Pancreas (tissue), 10 donors: ENCODE data around the gene ANKRD22. TPM values are rescaled to one million over a fixed set of nuclear protein-coding genes. Genes with fewer than 3 reads are reported as not detected.

Experiments used
- ATAC-seq, 4 donors: fragments of 200-7000 bp; cut with Tn5 transposase; one replicate each; pipeline versions ENCODE4 v1.8.0 to v1.9.1; 2020; ENCODE audit warnings: mild to moderate bottlenecking in 4 of 4, moderate library complexity in 4 of 4
- DNase-seq, 6 donors: peaks; one replicate each; pipeline ENCODE4 v3.0.0-alpha.2; 2020
- FAIRE-seq: peaks from 2 replicates; lab custom pipeline; 2012; peaks lifted over from hg19 to GRCh38; lab: Jason Lieb, UNC
- H3K27ac ChIP-seq, 4 donors: fragments of 200-600 bp; sonication (generic); 1 replicate in 3 of 4; 2 replicates in 1 of 4; pipeline versions ENCODE4 v1.5.0 to v1.8.0; 2020
- H3K27me3 ChIP-seq, 4 donors: fragments of 200-600 bp; one replicate each; pipeline ENCODE4 v1.8.0; 2021
- H3K36me3 ChIP-seq, 3 donors: fragments of 200-600 bp; sonication (generic) in 1 of 3; one replicate each; pipeline versions ENCODE4 v1.5.0 to v1.8.0; 2020 to 2021
- H3K4me1 ChIP-seq, 3 donors: fragments of 200-600 bp; one replicate each; pipeline ENCODE4 v1.8.0; 2021
- H3K4me3 ChIP-seq, 4 donors: fragments of 200-600 bp; sonication (generic) in 2 of 4; one replicate each; pipeline versions ENCODE4 v1.5.0 to v1.8.0; 2020 to 2021
- H3K9me3 ChIP-seq, 4 donors: fragments of 200-600 bp; one replicate each; pipeline ENCODE4 v1.8.0; 2021
- WGBS, 2 donors: extraction: QIAGEN DNeasy Blood & Tissue Kit; methylation state at CpG; one replicate each; pipeline ENCODE4 v1.1.7; 2013; 5-methylcytosine and 5-hydroxymethylcytosine counted together
- intact Hi-C, 3 donors: fragments of 100-400 bp; cut with DNase I; formaldehyde crosslinking; loops; one replicate each; pipeline versions ENCODE4 v1.11.1 to v1.14.2; 2022
- polyA plus RNA-seq, 2 donors: library from polyadenylated mRNA; stranded (reverse); fragments of 200-250 nt; gene quantifications; one replicate each; pipeline ENCODE4 v1.2.3, GENCODE V29; 2013
- total RNA-seq, 6 donors: library from RNA; stranded (reverse); fragmentation: NEBNext Ultra II Directional in 4 of 6; extraction: Animal tissue kit (Norgen Biotek cat#: 25700) in 4 of 6; gene quantifications; one replicate each; pipeline versions ENCODE4 v1.2.1 to v1.2.4, GENCODE V29; 2021 to 2023
- TF ChIP-seq, protein P1 (sequence below), 4 donors: fragments of 200-600 bp; sonication (generic) in 3 of 4; IDR thresholded peaks; one replicate each; pipeline versions ENCODE4 v1.5.0 to v1.8.0; 2021; ENCODE audit warnings: antibody characterized with exemption in 4 of 4
- donor health status: healthy with polysubstance abuse.
- donor health status: DM: no; HTN: no; CAD: no; lungs with moderate emphysema.
- donor health status: DM: no; HTN: no; CAD: no.
- donor health status: control.
- donor health status: control.
- donor health status: Bipolar disorder and iron deficiency.
- donor health status: DM: yes; HTN: yes; CAD: no.
- donor health status: DM: no; HTN: no; CAD: no.
- donor health status: DM: no; HTN: no; CAD: no.
- donor health status: DM: yes; HTN: yes; CAD: no.

ANKRD22 gene
- total and polyA plus RNA-seq, 8 donors: 2.3 to 17.4 (median 4.0) TPM

DNA sequence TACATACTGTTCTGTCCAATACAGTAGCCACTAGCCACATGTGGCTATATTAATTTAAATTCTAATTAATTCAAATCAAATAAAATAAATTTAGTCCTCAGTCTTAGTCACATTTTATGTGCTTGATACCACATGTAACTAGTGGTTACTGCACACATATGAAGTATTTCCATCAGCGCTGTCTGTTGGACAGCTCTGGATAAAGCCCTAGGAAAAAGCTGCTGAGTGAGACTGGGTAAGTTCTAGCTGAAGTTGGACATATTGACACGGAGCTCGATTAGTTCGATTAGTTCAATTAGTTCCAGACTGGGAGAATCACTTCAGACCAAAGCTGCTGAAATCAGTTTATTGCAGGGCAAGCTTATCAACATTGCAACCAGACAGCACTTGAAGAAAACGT is 64.2 kb downstream of the ANKRD22 start:
- Histone ChIP-seq H3K27me3 (no peaks in the 10 kb centered on the region), H3K4me1 (no peaks in the 10 kb centered on the region), H3K4me3 (no peak overlapping the region), H3K36me3 (no peaks in the 10 kb centered on the region), H3K9me3 (no peaks in the 10 kb centered on the region), H3K27ac (no peak overlapping the region)
- no peak for ATAC-seq
- DNase-seq: no peak
- no peak for FAIRE-seq
- TF ChIP-seq, protein P1, sequence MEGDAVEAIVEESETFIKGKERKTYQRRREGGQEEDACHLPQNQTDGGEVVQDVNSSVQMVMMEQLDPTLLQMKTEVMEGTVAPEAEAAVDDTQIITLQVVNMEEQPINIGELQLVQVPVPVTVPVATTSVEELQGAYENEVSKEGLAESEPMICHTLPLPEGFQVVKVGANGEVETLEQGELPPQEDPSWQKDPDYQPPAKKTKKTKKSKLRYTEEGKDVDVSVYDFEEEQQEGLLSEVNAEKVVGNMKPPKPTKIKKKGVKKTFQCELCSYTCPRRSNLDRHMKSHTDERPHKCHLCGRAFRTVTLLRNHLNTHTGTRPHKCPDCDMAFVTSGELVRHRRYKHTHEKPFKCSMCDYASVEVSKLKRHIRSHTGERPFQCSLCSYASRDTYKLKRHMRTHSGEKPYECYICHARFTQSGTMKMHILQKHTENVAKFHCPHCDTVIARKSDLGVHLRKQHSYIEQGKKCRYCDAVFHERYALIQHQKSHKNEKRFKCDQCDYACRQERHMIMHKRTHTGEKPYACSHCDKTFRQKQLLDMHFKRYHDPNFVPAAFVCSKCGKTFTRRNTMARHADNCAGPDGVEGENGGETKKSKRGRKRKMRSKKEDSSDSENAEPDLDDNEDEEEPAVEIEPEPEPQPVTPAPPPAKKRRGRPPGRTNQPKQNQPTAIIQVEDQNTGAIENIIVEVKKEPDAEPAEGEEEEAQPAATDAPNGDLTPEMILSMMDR (IDR thresholded peaks at IDR 0.05): no peak
- WGBS, 2 donors: 71 to 77% methylated on average over 5 of the region's 5 CpGs
- intact Hi-C loops: no loop called here

DNA sequence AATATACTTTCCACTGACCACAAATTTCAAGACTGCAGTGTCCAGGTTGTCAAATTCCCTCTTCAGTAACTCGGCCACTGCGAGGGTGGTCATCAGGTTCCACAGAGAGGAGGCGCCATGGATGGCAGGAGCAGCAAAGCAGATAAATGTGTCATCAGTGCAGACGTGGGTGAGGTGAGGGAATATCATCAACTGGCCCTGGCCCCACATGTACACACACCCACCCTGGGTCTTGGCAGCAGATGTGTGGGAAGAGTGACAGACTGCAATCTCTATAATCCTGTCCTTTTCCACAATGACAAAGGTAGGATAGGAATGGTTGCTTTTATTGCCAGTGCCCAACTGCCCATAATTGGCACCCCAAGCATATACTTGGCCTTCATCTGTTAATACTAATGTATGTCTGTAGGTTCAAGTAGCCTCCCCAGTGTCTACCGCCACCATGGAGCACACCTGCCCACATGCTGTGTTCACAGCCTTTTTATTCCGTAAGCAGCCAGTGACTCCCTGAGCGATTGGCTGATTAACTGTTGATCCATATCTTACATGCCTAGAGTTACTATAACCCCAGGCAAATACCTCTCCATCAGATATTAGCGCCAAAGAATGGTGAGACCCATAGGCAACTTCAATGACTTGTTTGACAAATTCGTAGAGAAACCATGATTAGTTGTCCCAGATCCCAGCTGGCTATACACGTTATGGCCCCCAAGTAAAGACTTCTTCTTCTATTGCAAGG is 65.4 kb downstream of the ANKRD22 start:
- H3K9me3 ChIP-seq: no peaks in the 10 kb centered on the region
- no peak overlapping the region for H3K27ac ChIP-seq
- no peak overlapping the region for H3K4me3 ChIP-seq
- H3K27me3 ChIP-seq: no peaks in the 10 kb centered on the region
- FAIRE-seq (no peak), ATAC-seq (no peak), DNase-seq (no peak)
- H3K36me3 ChIP-seq: no peaks in the 10 kb centered on the region
- no peaks in the 10 kb centered on the region for H3K4me1 ChIP-seq
- 80 to 83% methylated on average over 10 of the region's 10 CpGs for WGBS, 2 donors
- TF ChIP-seq, protein P1 (IDR thresholded peaks at IDR 0.05): no peak
- intact Hi-C loops: no loop called here

DNA sequence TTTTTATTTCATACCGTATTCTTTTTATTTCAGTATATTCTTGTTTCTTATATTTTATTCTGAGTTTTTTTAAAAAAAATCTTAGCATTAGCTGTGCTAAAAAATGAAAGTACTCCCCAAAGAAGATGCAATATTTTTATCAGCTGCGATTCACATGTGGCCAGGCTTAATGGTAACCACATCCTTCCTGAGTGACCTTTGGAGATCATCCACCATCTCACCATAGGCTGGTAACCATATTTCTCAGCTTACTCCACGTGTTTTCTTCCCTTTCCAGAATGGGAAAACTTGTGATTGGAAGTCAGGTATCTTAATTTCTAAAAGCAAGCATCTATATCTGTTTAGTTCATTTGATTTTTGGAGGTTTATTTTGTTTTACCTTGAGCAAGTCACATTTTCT is 67.9 kb downstream of the ANKRD22 start:
- Histone ChIP-seq H3K27ac (no peak overlapping the region), H3K4me1 (no peaks in the 10 kb centered on the region), H3K36me3 (no peaks in the 10 kb centered on the region), H3K27me3 (no peaks in the 10 kb centered on the region), H3K4me3 (no peak overlapping the region), H3K9me3 (no peaks in the 10 kb centered on the region)
- TF ChIP-seq, protein P1 (IDR thresholded peaks at IDR 0.05): no peak
- intact Hi-C loops: no loop called here
- WGBS, 2 donors: 69 to 73% methylated on average over 3 of the region's 3 CpGs
- no peak for DNase-seq
- no peak for FAIRE-seq
- ATAC-seq: no peak

DNA sequence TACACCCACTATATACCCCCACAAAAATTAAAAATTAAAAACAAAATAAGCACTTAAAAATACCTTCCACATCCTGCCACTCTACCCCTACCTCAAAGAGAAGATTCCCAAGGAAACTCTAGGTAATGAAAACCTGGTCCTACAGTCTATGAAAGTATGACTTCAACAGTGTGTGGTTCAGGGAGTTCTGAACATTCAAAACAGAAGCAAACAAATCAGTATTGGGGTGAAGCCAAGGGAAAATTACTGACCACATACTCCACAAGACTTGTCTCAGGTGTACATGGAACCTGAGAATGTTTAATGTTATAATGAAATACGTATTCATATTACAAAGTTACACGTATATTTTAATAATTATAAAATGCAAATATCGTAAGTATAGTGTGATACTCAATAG is 69.4 kb downstream of the ANKRD22 start:
- H3K4me3 ChIP-seq: no peak overlapping the region
- intact Hi-C loops: no loop called here
- H3K4me1 ChIP-seq: no peaks in the 10 kb centered on the region
- ATAC-seq (no peak), FAIRE-seq (no peak), DNase-seq (no peak)
- H3K36me3 ChIP-seq: no peaks in the 10 kb centered on the region
- 82 to 90% methylated on average over 3 of the region's 3 CpGs for WGBS, 2 donors
- no peaks in the 10 kb centered on the region for H3K27me3 ChIP-seq
- no peaks in the 10 kb centered on the region for H3K9me3 ChIP-seq
- H3K27ac ChIP-seq: no peak overlapping the region
- TF ChIP-seq, protein P1 (IDR thresholded peaks at IDR 0.05): no peak

DNA sequence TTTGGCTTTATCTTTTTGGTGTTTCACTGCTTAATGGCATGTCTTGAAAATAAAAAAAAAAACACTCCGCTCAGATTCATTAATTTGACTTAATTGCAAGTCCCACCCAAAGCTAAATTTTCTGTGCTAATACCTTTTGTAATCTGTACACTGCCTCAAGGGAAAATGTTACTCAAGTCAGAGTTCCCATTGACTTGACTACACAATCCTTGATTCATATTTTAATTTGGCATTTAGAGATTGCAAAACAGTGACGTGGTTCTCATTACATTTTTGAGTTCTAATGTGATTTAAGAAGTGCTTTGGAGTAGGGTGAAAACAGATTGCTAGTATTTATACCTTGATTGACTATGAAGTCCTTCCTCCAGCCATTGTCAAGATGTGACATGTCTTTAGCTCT is 70.4 kb downstream of the ANKRD22 start:
- Histone ChIP-seq H3K36me3 (no peaks in the 10 kb centered on the region), H3K4me3 (no peak overlapping the region), H3K27me3 (no peaks in the 10 kb centered on the region), H3K4me1 (no peaks in the 10 kb centered on the region), H3K9me3 (no peaks in the 10 kb centered on the region), H3K27ac (no peak overlapping the region)
- 71 to 72% methylated on average over 2 of the region's 2 CpGs for WGBS, 2 donors
- intact Hi-C loops: no loop called here
- FAIRE-seq (no peak), DNase-seq (no peak), ATAC-seq (no peak)
- TF ChIP-seq, protein P1 (IDR thresholded peaks at IDR 0.05): no peak
